Activated CD8-positive, alpha-beta T cell treated with anti-CD3 and anti-CD28 coated beads for 36 hours (primary cell): ENCODE data around the gene KCNK7. TPM values are rescaled to one million over a fixed set of nuclear protein-coding genes. Genes with fewer than 3 reads are reported as not detected.

Source experiments
- ATAC-seq: fragments of 200-7000 bp; cut with Tn5 transposase; one replicate; pipeline ENCODE4 v1.10.0; 2021; ENCODE audit warnings: mild to moderate bottlenecking, moderate library complexity
- CTCF ChIA-PET: fragments of 350-600 bp; sonication (Branson Sonifier 250); formaldehyde crosslinking; loops from one replicate; lab custom pipeline; 2021; ENCODE audit warnings: antibody characterized with exemption; lab: Charles Lee
- POLR2A ChIA-PET: fragments of 350-600 bp; sonication (Branson Sonifier 250); formaldehyde crosslinking; loops from one replicate; lab custom pipeline; 2021; ENCODE audit warnings: antibody characterized with exemption; lab: Charles Lee
- DNase-seq: peaks from one replicate; pipeline ENCODE4 v3.0.0-alpha.2; 2020
- H3K27ac Mint-ChIP-seq: one replicate; pipeline ENCODE4 v1.8.0; 2021; ENCODE audit warnings: mild to moderate bottlenecking, mixed read lengths
- H3K27me3 Mint-ChIP-seq: one replicate; pipeline ENCODE4 v1.8.0; 2021; ENCODE audit warnings: mixed read lengths
- H3K36me3 Mint-ChIP-seq: one replicate; pipeline ENCODE4 v1.8.0; 2021; ENCODE audit warnings: low read depth, mixed read lengths
- H3K4me1 Mint-ChIP-seq: one replicate; pipeline ENCODE4 v1.8.0; 2021; ENCODE audit warnings: low read depth, mixed read lengths
- H3K4me3 Mint-ChIP-seq: one replicate; pipeline ENCODE4 v1.8.0; 2021; ENCODE audit warnings: mild to moderate bottlenecking, moderate library complexity, mixed read lengths
- H3K9me3 Mint-ChIP-seq: one replicate; pipeline ENCODE4 v1.8.0; 2021; ENCODE audit warnings: mixed read lengths
- CTCF ChIP-seq: fragments of 200-600 bp; IDR thresholded peaks from one replicate; pipeline ENCODE4 v1.8.0; 2022; ENCODE audit warnings: antibody characterized with exemption, mild to moderate bottlenecking
- intact Hi-C: fragments of 100-400 bp; cut with micrococcal nuclease; formaldehyde crosslinking; loops from one replicate; pipeline ENCODE4 v1.10.0; 2022
- total RNA-seq, 2 experiments: library from RNA; stranded (reverse); gene quantifications; one replicate each; pipeline ENCODE4 v1.2.3, GENCODE V29; 2021

KCNK7 gene
- total RNA-seq, 2 experiments from 2014 or later, result 0.77 TPM; not detected in 1

GRCh38 chr11:65558002-65558929, 37.3 kb downstream of the KCNK7 start, which contains the start of gene LTBP3:
LTBP3 (minus strand) TSS chr11:65558359; CDS start chr11:65557959, 400 bp downstream.
- Mint-ChIP-seq H3K9me3 (no peaks in the 10 kb centered on the region), H3K27ac (peak within 1 kb of the TSS; percentile 90)
- intact Hi-C loops, result no loop called here

GRCh38 chr11:65557280-65558001, 38.2 kb downstream of the KCNK7 start:
- intact Hi-C loops, result no loop called here
- H3K27ac Mint-ChIP-seq, result peak overlapping the region; percentile 90
- DNase-seq (peak; percentile 42), ATAC-seq (no peak)
- peaks cover 63% of the 10 kb centered on the region for H3K4me1 Mint-ChIP-seq
- POLR2A ChIA-PET, result interaction anchor here (0.8 to 3.3 kb wide), 12 partner anchors 8 to 134 kb away, joined by 3 to 20 read pairs (median 6); partner anchors contain the start of genes EHBP1L1, FAM89B, MALAT1 and ZNRD2
- H3K9me3 Mint-ChIP-seq, result no peaks in the 10 kb centered on the region
- no peak for TF ChIP-seq CTCF
- CTCF ChIA-PET, result interaction anchor here (1.4 to 2.1 kb wide), 5 partner anchors 8 to 36 kb away, joined by 5 to 15 read pairs (median 5); partner anchors contain the start of gene FAM89B
- peak overlapping the region; percentile 87 for H3K4me3 Mint-ChIP-seq
- H3K27me3 Mint-ChIP-seq, result no peaks in the 10 kb centered on the region
- peaks cover 2% of the 10 kb centered on the region for H3K36me3 Mint-ChIP-seq

More at GRCh38 chr11:65558002-65558929, 37.3 kb downstream of the KCNK7 start, which contains the start of gene LTBP3:
- Mint-ChIP-seq H3K4me3 (peak within 1 kb of the TSS; percentile 87), H3K4me1 (peaks cover 60% of the 10 kb centered on the region), H3K36me3 (no peaks in the 10 kb centered on the region), H3K27me3 (no peaks in the 10 kb centered on the region)
- DNase-seq (peak; percentile 63), ATAC-seq (peak; percentile 24)
- ChIA-PET POLR2A (interaction anchor here (0.7 to 4.1 kb wide), 11 partner anchors 11 to 180 kb away, joined by 3 to 19 read pairs (median 4); partner anchors contain the start of genes FAM89B, MALAT1, NEAT1 and ZNRD2), CTCF (interaction anchor here (0.9 to 6.0 kb wide), 6 partner anchors 7 to 18 kb away, joined by 3 to 34 read pairs (median 5); partner anchors contain the start of genes FAM89B and ZNRD2)
- no peak for TF ChIP-seq CTCF

- Mint-ChIP-seq H3K4me1 (peaks cover 68% of the 10 kb centered on the region), H3K9me3 (no peaks in the 10 kb centered on the region), H3K27ac (peak overlapping the region; percentile 90), H3K36me3 (peaks cover 7% of the 10 kb centered on the region), H3K27me3 (no peaks in the 10 kb centered on the region), H3K4me3 (peak overlapping the region; percentile 87)
- CTCF ChIA-PET, result interaction anchor here (1.4 to 2.1 kb wide), 5 partner anchors 9 to 37 kb away, joined by 5 to 15 read pairs (median 5); partner anchors contain the start of gene FAM89B
- ATAC-seq, result no peak
- POLR2A ChIA-PET, result interaction anchor here (0.6 to 3.3 kb wide), 15 partner anchors 8 to 294 kb away, joined by 3 to 20 read pairs (median 5); partner anchors contain the start of genes EHBP1L1, FAM89B, MALAT1 and ZNRD2
- TF ChIP-seq CTCF, result no peak
- intact Hi-C loops, result no loop called here
- no peak for DNase-seq
Observed at GRCh38 chr11:65556470-65557279, 38.9 kb downstream of the KCNK7 start.

- no peaks in the 10 kb centered on the region for H3K27me3 Mint-ChIP-seq
- peaks cover 73% of the 10 kb centered on the region for H3K4me1 Mint-ChIP-seq
- peaks cover 8% of the 10 kb centered on the region for H3K36me3 Mint-ChIP-seq
- ChIA-PET CTCF (interaction anchor here (1.4 to 2.1 kb wide), 3 partner anchors 14 to 38 kb away, joined by 5 to 15 read pairs (median 7); no protein-coding TSS in a partner anchor), POLR2A (interaction anchor here (0.8 to 3.3 kb wide), 8 partner anchors 12 to 137 kb away, joined by 3 to 20 read pairs (median 4); partner anchors contain the start of genes FAM89B, MALAT1, SIPA1 and ZNRD2)
- TF ChIP-seq CTCF, result no peak
- ATAC-seq, result peak; percentile 15
- H3K4me3 Mint-ChIP-seq, result peak overlapping the region; percentile 87
- no peaks in the 10 kb centered on the region for H3K9me3 Mint-ChIP-seq
- DNase-seq, result peak; percentile 74
- intact Hi-C loops, result no loop called here
- H3K27ac Mint-ChIP-seq, result peak overlapping the region; percentile 90
Observed at GRCh38 chr11:65555693-65556231, 39.8 kb downstream of the KCNK7 start.
